CD4-positive, alpha-beta T cell treated with Interleukin-6 at 100 ng/mL for 8 hours (primary cell): ENCODE measurements around the gene TMEM250.

Source experiments
- DNase-seq: peaks from one replicate; pipeline ENCODE4 v3.0.0-alpha.2; 2020; ENCODE audit warnings: mixed read lengths, low spot score

Gene TMEM250

DNA sequence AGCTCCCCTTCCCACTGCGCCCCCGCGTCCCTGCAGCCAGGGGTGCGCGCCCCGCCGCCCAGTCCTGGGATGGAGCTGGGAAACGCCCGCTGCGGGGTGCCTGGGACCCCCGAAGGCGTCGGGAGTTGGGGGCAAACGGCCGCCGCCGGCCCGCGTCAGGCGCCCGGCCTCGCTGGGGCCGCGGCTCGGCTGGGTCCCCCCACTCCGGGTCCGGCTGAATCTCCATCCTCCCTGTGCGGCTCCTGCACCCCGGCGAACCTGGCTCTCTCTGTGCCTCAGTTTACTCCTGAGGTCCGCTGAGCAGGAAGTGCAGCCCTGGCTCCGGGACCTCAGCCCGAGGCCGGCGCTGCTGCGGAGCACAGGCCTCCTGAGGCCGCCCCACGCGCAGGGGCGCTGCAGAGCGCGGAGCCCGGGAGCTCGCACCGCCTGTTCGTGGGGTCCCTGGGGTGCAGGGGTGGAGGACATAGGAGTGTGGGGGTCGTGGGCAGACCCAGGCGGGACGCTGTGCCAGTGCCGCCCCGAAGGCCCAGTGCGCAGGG lies 13.9 kb upstream of the TMEM250 start:
- no peak for DNase-seq

DNA sequence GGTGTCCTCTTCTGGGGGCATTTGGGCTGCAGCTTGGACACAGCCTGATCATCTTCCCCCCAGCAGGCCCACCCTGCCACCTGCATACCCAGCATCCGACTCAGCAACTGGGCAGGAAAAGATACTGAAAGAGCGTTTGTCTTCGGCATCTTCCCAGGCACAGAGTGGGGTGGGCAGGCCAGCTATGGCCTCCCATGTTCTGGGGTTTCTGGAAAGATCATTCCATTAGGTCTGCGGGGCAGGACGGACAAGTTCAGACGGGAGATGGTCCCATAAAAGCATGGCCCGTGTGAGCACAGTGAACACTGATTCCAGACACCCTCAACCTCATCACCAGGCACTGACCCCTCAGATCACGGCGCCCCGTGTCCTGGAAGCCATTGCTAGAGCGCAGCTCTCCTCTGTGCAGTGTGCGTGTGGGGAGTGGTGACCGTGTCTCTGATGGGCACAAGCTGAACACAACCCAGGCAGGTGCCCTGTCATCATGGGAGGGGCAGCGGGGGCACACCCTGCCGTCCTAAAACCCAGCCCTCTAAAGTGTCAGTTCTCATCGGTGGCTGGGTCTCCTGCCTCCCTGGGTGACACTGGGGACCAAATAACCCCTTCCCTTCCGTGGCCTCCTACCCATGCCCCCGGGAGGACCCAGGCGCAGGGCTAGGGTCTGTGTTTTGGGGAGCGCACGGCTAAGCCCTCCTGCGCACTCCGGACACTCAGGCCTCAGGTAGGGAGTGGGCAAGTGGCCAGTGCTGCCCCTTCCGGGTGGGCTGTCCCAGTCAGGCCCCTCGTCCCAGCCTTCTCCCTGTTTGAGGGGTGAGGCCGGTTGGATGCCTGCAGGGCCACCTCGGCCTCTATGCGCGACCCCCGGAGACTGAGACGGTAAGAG lies 13.2 kb upstream of the TMEM250 start:
- no peak for DNase-seq

DNA sequence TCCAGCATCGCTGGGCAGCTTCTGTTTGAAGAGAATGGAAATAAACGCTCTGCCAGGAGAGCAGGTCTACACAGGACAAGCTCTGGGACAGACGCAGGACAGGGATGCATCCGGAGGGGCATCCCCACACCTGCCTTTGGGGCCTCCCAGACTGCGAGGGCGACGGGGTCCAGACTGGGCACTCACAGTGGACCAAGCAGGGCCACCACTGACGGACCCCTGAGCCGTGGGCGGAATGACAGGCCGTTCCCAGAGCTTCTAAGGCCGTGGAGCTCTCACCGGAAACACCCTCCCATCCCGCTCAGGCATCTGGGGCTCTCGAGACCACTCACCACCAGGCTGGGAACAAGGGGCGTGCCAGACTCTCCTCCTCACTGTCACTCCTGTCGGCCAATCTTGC lies 10.5 kb upstream of the TMEM250 start:
- DNase-seq: no peak

DNA sequence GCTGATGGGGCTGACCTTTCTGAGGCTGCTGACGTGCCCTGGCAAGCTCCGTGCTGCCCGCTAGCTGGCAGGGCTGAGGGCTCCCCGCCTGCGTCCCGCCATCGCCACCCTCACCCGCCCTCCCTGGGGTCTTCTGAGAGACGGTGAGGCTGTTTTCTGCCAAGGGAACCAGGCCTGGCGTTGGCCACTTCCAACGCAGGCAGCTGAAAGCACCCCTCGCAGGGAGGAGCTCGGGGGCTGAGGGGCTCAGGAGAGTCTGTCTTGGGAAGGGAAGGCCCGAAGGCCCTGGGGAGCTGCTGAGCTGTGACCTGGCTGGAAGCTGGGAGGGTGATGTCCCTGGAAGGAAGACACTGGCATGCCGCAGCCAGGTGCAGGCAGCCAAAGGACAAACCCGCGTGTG lies 9.8 kb upstream of the TMEM250 start:
- no peak for DNase-seq

DNA sequence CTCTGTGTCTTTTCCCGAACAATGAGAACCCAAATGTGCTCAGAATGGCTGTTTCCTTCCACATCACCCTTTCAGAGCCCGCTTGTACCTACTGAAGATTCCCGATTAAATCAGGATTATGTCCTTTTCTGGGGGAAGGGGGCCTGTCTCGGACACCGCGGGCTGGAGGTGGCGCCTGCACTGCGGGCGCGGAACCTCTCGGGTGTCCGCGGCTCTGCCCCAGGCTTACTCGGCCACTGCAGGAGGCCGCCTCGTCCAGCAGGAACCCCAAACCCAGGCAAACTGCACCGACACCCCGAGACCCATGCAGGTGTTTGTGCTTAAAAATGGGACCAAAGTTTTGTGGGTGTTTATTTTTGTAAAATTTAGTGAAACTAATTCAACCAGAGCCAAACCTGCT lies 8.6 kb upstream of the TMEM250 start:
- DNase-seq: no peak

DNA sequence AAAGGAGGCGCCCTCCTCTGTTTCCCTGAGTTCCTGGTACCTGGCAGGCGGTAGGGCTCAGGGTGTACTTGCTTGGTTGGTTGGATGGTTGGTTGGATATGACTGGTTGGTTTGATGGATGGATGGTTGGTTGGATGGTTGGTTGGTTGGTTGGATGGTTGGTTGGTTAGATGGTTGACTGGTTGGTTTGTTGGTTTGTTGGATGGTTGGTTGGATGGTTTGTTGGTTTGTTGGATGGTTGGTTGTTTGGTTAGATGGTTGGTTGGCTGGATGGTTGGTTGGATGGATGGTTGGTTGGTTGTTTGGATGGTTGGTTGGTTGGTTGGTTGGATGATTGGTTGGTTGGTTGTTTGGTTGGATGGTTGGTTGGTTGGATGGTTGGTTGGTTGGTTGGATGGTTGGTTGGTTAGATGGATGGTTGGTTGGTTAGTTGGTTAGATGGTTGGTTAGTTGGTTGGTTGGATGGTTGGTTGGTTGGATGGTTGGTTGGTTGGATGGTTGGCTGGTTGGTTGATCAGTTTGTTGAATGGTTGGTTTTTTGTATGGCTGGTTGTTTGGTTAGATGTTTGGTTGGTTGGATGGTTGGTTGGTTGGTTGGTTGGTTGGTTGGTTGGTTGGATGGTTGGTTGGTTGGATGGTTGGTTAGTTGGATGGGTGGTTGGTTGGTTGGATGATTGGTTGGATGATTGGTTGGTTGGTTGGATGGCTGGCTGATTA lies 6.5 kb upstream of the TMEM250 start:
- DNase-seq: no peak

DNA sequence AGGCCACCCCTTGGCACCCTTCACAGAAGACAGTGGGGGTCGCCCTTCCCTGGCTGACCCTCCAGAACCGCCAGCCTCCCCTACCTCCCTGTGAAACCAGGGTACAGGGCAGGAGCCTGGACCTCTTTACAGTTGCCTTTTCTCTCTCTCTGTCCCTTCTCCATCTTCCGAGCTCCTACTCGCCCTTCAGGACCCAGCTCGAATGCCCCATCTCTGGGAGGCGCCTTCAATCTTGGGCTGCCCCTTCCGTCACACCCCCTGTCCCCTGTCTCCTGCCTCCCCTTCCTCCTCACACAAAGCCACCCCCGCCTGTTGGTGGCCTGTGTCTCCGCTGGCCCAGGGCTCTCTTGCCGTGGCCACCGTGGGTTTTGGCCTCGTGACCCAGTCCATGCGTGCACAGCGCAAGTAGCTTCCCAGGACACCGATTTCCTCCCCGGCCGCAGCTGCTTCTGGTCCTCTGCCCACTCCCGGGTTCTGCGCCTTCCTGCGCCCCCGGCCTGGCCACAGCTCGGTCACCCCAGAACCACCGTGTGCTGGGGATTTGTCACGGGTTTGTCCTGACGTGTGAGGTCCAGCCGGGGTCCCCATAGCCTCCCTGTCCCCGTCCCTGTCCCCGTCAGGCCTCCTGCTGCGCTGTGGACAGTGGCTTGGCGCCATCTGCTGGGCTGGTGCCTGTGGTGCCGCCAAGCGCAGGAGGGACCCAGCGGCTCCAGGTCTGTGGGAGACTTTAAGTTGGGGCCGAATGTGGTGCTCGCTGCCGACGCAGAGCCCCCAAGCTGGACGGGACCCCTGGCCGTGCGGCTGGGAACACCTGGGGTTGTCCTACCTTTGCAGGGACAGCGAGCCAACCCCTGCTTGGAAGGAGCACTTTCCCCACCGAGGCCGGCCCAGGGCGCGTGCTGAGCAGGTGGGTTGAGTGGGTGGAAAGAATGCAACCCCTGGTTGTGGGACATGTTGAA lies 4.0 kb upstream of the TMEM250 start:
- DNase-seq: peak; percentile 75

DNA sequence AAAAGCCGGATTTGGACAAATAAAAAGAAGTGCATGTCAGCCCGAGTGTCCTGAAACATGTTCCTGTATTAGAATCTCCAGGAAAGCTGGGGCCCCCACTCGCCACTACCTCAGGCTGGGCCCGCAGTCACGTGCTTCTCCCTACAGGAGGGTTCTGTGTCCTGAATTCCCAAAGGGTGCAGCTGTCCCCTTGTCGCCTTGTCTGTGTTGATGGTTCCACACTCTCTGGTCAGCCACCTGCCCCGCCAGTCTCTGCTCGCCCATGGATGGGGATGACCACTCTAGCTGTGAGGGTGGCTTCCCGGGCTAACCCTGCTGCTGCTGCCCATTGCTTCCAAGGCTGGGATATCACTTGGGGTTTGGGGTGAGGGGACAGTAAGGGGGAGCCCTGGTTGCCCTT lies 3.1 kb upstream of the TMEM250 start:
- DNase-seq: no peak

DNA sequence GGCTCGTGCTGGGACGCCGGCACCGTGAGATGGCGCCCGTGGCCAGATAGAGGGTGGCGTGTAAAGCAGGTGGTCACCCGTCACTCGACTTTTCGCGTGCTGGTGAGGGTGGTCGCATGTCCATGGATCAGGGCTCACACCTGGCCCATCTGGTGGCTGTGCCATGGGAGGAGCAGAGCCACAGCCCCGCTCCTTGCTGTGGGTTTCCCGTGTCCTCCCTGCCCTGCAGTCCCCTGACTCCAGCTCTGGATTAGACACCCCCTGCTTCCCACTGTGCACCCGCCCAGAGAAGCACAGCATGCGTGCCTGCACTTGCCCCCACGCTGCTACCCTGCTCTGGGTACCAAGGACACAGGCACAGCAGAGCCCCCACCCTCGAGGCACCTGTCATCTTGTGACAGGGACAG lies 1.8 kb upstream of the TMEM250 start:
- no peak for DNase-seq

DNA sequence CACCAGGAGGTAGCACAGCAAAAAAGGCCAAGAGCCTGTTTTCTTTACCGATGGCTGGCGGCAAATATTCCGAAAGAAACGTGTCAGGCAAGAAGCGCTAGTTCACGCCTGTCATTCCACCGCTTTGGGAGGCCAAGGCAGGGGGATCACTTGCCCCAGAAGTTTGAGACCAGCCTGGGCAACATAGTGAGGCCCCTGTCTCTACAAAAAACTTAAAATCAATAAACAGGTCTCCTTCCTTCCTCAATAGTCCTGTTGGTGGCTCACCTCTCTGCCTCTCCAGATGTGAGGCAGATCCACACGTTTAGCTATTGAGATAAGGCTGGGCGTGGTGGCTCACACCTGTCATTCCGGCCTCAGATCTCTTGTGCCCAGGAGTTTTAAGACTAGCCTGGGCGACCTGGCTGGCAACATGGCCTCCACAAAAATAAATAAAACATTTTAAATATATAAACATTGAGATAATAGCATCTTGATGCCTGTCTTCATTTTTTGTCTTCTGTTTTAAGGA lies 1.3 kb upstream of the TMEM250 start:
- DNase-seq: no peak

DNA sequence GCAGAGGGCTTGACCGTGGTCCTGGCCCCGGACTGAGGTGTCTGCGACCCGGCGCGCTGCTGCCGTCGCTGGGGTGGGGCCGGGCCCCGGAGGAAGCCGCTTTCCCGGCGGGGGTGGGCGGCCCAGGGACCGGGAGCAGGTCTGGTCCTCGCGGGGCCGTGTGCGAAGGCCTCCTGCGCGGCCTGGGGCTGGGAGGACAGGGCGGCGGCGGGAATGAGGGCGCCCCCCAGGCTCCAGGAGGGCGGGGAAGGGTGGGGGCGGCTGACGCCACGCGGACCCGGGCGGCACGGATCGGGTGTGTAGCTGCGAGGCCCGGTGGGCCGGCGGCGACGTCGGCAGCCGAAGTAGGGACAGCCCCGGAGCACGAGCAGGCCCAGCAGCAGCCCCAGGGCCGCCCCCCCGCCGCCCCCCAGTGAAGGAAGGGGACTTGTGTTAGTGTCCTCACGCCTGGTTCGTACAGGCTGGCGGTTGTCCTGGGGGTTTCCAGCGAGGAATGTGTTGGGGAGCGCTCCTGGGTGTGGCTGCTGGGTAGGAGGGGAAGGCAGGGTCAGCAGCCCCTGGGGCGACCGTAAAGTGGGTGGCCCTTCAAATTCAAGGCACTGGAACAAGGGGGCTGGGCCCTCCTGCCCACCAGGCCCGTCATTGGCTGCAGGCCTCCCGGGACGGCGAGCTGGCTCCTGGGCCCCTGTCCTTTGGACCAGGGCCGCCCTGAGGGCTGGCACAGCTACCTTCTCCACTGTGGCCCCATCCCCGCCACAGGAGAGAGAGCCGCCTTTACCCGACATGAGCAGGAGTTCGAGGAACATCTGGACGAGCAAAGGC lies 597 bp upstream of the TMEM250 start:
- no peak for DNase-seq

DNA sequence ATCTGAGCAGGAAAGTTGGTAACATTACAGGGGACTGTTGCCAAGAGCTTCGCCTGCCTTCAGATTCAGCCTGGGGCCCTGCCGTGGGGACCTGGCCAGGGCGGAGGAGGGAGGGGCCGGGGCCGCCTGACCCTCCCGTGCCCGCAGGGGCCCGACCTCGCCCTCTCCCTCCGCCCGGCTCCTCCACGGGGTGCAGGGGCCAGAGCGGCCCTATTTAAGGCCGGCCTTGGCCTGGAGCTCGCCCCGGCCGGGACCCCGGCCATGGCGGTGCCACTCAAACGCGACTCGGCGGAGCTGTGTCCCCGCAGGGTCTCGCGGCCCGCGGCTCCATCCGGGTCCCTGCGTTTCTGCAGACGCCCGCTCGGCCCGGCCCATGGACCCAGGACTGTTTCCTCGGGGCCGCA lies 757 bp downstream of the TMEM250 start:
- no peak for DNase-seq

DNA sequence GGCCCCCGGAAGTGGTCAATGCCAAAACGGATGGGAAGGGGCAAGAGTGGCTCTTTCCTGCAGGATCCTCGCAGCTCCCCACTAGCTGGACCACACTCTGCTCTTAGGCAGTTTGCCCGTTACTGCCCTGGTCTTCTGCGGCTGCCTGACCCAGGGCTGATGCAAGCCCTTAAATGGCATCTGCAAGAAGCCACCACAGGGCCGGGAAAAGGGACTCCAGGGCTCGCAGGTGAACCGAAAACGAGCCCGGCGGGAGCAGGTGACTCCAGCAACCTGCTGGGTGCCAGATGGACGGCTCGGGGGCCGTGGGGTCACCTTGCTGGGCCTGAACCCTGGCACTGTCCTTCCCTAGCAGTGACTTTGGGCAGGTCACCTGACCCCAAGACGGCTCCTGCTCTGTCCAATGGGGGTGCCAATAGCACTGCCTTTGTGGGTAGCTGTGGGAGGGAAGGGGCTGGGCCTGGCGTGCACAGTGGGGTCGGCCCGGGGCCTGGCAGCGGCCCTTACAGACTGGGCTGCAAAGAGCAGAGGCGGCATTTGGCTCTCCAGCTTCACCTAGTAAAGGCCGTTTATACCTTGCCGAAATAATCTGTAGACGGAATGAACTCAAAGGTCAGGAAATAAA lies 1.3 kb downstream of the TMEM250 start:
- no peak for DNase-seq

DNA sequence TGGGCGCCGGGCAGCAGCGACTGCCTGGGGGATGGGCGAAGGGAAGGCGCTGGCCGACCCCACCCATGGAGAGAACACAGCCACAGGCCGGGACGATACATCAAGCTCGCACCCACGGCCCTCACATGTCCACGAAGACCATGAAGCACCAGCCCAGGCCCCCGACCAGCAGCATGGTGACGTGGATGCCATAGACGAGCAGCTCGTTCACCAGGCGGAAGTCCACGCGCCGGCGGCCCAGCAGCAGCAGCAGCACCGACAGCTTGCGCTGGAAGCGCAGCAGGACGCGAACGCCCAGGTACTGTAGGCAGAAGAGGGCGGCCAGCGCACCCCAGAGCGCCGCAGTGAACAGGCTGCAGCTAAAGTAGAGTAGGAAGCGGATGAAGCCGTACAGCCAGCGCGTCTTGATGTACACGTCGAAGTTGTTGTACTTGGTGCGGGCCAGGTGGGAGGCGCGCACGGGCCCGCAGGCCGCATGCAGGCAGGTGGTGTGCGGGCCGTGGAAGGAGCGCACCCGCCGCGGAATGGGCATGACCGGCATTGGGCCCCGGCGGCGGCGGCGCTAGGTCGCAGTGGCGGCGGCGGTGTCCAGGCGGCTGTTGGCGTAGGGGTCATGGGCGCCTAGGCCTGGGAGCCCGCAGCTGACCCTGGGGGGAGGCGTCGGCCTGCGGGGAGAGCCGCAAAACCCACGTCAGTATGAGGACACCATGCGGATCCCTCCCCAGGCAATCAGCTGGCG lies 2.1 kb downstream of the TMEM250 start:
- no peak for DNase-seq

DNA sequence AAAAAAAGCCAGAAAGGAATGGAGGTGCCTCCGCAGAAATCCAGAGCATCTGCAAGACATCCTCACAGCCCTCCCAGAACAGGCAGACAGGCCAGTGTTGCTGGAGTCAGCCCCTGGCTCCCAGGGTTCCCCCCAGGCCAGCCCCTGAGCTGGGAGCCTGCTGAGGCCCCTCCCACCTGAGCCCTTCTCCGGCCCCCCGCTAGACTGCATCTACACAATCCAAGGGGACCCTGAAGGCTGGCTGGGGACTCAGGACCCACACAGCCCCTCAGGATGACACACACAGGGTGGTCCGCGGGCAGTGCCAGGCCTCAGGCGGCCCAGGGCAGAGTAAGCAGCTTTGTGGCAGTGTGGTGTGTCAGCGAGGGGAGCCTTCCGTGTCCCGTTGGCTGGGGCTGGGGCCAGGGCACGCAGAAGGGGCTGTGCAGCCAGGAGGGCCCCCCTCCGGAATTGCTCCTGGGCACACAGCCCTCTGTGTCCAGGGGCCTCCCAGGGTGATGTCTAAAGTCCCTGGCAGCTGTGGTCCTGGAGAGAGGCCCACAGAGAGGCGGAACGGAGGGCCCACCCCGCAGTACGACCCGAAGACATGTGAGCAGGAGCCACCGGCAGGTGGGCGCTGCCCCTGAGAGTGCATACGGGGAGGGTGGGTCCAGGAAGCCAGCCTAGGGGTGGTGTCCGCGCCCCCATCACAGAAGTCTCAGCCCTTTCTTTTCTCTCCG lies 2.9 kb downstream of the TMEM250 start:
- DNase-seq: no peak

DNA sequence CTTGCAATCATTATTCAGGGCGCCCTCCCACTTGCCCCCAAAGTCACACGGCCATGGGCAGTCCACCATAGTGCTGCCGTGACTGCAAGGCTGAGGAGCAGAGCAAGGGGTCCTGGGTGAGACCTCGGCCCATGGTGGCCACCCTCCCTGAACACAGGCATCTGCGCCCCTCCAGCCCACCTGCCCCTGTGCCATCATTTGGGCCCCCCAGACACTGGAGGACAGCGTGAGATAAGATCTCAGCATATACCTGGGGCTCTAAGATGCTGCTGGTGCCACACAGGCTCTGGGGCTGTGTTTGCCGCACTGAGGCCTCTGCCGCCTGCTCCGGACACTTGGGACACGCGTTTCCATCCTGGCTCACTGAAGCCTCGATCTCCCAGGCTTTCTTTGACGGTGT lies 3.5 kb downstream of the TMEM250 start:
- no peak for DNase-seq

DNA sequence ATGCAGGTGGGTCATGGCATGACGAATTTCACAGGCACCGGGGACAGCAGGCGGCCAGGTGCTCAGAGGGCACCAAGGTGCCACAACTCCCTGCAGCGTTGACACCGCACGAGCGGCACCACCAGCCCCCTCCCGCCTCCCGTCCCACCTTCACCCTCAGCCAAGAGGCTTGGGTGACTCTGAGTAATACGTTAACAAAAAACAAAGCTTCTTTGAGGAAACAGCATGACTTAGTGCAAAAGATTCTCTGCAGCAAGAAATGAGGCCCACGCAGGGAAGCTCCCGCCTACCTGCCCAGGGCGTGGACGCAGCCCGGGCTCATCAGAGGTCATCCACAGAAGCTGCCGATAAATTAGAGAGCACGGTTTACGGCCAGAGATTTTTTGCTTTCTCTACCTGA lies 4.1 kb downstream of the TMEM250 start:
- DNase-seq: no peak

DNA sequence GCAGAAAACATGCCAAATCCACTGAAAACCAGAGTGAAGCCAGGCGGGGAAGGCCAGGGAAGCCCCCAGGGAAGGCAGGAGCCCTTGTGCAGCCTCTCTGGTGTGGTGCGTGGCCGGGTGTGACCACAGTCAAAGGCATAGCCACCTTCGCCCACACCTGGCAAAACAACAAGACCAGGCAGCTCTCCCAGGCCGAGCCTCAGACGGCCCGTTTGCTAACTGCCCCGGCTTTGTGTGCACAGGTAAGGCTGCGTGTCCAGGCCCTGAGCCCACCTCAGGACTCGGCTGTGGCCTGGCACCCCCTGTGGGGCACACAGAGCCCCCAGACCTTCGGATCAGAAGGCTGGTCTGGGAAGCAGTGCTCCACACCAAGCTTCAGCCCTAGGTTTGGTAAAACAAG lies 6.1 kb downstream of the TMEM250 start:
- no peak for DNase-seq

DNA sequence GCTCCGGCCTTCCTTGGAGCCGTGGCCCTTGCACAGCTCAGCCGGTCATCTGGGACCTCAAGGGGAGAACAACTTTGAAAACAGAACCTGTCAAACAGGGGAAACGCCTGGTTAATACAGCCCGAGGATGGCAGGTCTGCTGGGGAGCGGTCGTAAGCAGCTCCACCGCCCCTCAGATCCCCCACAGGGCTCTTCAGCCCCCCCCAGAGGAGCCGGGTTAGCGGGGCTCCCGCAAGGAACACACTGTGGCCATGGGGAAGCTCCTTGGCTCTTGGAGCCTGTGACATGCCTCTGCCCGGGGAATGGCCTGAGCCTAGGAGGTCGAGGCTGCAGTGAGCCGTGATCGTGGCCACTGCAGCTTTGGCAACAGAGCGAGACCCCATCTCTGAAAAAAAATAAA lies 6.8 kb downstream of the TMEM250 start:
- no peak for DNase-seq
